K562 treated with DMSO at 1 percent for 4 hours (cell line): ENCODE results near the gene COLEC11. TPM values are rescaled to one million over a fixed set of nuclear protein-coding genes. Genes with fewer than 3 reads are reported as not detected.

Experiments
- total RNA-seq: library from RNA; unstranded; fragments of 300-600 nt; gene quantifications from 2 replicates; pipeline ENCODE4 v1.2.3, GENCODE V29; 2022; ENCODE audit not compliant: insufficient read depth

COLEC11 gene
- total RNA-seq = 4.2 and 8.3 TPM in 2 replicates

DNA sequence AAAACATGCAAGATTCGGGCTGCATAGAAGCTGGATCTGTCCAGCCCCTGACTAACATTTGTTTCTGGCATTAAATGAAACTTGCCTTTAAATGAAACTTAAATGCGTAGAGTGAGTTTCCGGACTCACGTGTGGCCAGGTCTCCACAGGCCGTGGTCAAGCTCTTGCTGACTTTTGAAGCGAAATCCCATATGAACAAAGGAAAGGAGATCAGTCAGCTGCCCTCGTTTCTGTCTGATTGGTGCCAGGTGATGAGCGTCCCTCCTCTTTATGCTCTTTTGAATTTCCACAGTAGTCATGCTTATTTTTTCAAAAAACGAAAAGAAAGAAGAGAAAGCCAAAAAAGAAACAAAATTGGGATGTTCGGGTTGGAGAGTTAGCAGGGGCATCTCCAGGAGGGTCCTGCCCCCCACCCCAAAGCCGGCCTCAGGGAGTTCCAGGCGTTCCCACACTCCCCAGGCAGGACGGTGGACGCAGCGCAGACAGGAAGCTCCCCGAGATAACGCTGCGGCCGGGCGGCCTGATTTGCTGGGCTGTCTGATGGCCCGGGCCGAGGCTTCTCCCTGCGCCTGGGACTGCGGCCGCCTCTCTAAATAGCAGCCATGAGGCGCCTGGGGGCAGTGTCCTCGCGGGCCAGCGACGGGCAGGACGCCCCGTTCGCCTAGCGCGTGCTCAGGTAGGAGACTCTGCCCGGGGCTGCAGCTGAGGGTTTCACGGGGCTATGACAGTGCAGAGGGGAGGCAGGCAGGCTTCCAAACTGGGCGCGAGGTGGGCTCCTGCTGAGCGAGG, at the start of gene COLEC11:
COLEC11 (plus strand) TSS at position 620 of the 789 bp plus-strand sequence. CDS start 9,229 bp downstream, outside the sequence.

DNA sequence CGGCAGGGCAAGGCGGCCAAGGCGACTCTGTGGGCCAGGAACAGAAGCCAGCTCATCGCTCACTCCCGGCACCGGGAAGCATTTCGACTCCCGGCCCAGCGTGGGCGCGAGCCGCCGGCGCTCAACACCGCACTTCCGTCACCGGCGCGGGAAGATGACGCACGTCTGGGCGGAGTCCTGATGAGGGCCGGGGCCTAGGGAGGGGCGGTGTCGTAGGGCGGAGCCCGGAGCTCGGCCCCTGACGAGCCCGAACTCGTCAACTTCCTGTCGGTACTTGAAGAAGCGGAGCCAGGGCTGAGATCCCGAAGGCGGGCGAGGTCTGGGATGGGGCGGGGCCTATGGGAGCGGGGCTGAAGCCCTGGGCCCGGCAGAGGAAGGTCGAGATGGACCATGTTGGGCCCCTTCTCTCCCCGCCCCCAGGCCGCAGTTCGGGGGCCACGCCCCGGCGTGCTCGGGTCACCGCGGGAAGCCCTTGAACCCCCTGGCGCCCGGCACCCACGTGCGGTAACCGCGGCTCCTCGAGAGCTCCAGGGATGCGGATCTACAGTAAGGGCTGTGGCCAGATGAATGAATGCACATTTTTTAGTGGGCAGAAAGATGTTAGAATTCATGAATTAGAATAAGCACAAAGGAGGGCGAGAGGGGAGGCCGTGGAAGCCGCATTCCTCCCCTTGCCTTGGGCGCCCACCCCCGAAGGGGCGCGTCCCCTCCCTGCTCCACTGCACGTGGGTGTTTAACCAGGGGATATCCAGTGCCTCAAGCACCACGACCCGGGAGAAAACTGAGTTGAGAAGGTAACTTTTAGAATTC, 36.5 kb upstream of the COLEC11 start, which contains the start of gene RNASEH1:
RNASEH1 (minus strand) TSS at position 129 of the 810 bp plus-strand sequence; CDS start at position 56, 73 bp downstream.

DNA sequence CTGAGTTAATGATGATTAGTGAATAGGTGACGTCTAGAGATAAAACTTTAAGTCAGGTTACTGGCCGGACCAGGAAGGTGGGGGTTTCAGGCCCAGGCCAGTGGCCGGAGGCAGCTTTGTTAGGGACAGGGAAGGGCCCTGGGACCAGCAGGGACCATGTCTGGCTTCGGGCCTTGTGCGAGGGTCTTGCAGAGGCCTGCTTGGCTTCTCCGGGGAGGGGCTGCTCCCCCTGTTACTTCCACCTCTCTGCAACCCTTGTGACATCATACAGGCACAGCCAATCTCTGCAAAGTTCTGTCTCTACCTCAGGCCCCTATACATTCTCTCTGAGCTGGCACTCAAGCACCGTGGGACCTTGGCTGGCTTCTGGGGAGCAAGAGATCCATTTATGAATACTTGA, 63.0 kb downstream of the COLEC11 start, which contains the start of gene ALLC:
ALLC (plus strand) TSS at position 320 of the 400 bp plus-strand sequence. CDS start 12,958 bp downstream, outside the sequence.

Other genes starting within 250 kb of the COLEC11 start
- 22.5 and 31.1 TPM in 2 replicates for gene EIPR1, start 217.3 kb upstream of the COLEC11 start, total RNA-seq
- 57.5 and 61.2 TPM in 2 replicates for gene TRAPPC12, start 215.4 kb upstream of the COLEC11 start, total RNA-seq
- 38.8 and 42.5 TPM in 2 replicates for gene ADI1, start 75.6 kb upstream of the COLEC11 start, total RNA-seq
- gene RNASEH1, start 36.8 kb upstream of the COLEC11 start, total RNA-seq = 15.0 and 16.2 TPM in 2 replicates
- gene RPS7, start 19.9 kb upstream of the COLEC11 start, total RNA-seq = 3,155 and 3,182 TPM in 2 replicates
- not detected in 2 replicates for gene ALLC, start 63.1 kb downstream of the COLEC11 start, total RNA-seq
- not detected in 2 replicates for gene DCDC2C, start 108.5 kb downstream of the COLEC11 start, total RNA-seq